ENCODE measurements around the gene NOS1AP.
A peak's percentile ranks its signal among the peaks of the same experiment; 100 is the strongest.
"Not testable (repeated sequence)": the region's sequence is repeated elsewhere in the genome, so short reads cannot be mapped to it uniquely, and the experiment has no call there.

NOS1AP gene

GRCh38 chr1:162069334-162070093 is at the start of gene NOS1AP:
Gene NOS1AP, plus strand, starts transcription at chr1:162069691. Its CDS starts 487 bp downstream, at chr1:162070178.
- peak; percentile 87 for DNase-seq (ENCODE audit: low spot score)

- no peak for DNase-seq (ENCODE audit: low spot score)
These were observed 49.3 kb upstream of the NOS1AP start for GRCh38 chr1:162020150-162020549.

GRCh38 chr1:162021124-162021523 is 48.4 kb upstream of the NOS1AP start:
- no peak for DNase-seq (ENCODE audit: low spot score)

GRCh38 chr1:162022626-162023025 is 46.9 kb upstream of the NOS1AP start:
- DNase-seq (ENCODE audit: low spot score), result no peak

GRCh38 chr1:162023181-162023546 is 46.3 kb upstream of the NOS1AP start:
- no peak for DNase-seq (ENCODE audit: low spot score)

GRCh38 chr1:162023547-162024501 is 45.7 kb upstream of the NOS1AP start, which contains the start of gene OLFML2B:
Gene OLFML2B, minus strand, starts transcription at chr1:162023869. Its CDS starts 439 bp downstream, at chr1:162023430.
- peak; percentile 48 for DNase-seq (ENCODE audit: low spot score)

GRCh38 chr1:162025541-162025940 is 44.0 kb upstream of the NOS1AP start:
- no peak for DNase-seq (ENCODE audit: low spot score)

- DNase-seq (ENCODE audit: low spot score), result no peak
These were observed 42.6 kb upstream of the NOS1AP start for GRCh38 chr1:162026881-162027280.

- no peak for DNase-seq (ENCODE audit: low spot score)
These were observed 40.8 kb upstream of the NOS1AP start for GRCh38 chr1:162028726-162029125.

- no peak for DNase-seq (ENCODE audit: low spot score)
These were observed 40.3 kb upstream of the NOS1AP start for GRCh38 chr1:162029157-162029556.

- DNase-seq (ENCODE audit: low spot score), result no peak
These were observed 38.7 kb upstream of the NOS1AP start for GRCh38 chr1:162030759-162031280.

GRCh38 chr1:162033428-162033827 is 36.1 kb upstream of the NOS1AP start:
- DNase-seq (ENCODE audit: low spot score), result no peak

- DNase-seq (ENCODE audit: low spot score), result peak; percentile 31
These were observed 34.2 kb upstream of the NOS1AP start for GRCh38 chr1:162035241-162035640.

- DNase-seq (ENCODE audit: low spot score), result no peak
These were observed 33.3 kb upstream of the NOS1AP start for GRCh38 chr1:162036163-162036562.

- DNase-seq (ENCODE audit: low spot score), result no peak
These were observed 30.9 kb upstream of the NOS1AP start for GRCh38 chr1:162038624-162039023.

GRCh38 chr1:162040001-162040400 is 29.5 kb upstream of the NOS1AP start:
- DNase-seq (ENCODE audit: low spot score), result no peak

GRCh38 chr1:162040657-162041056 is 28.8 kb upstream of the NOS1AP start:
- no peak for DNase-seq (ENCODE audit: low spot score)

- DNase-seq (ENCODE audit: low spot score), result no peak
These were observed 27.1 kb upstream of the NOS1AP start for GRCh38 chr1:162042361-162042760.

- no peak for DNase-seq (ENCODE audit: low spot score)
These were observed 22.6 kb upstream of the NOS1AP start for GRCh38 chr1:162046921-162047320.

GRCh38 chr1:162053949-162054348 is 15.5 kb upstream of the NOS1AP start:
- DNase-seq (ENCODE audit: low spot score), result not testable (repeated sequence)

GRCh38 chr1:162055062-162055461 is 14.4 kb upstream of the NOS1AP start:
- peak; percentile 68 for DNase-seq (ENCODE audit: low spot score)

GRCh38 chr1:162056043-162056442 is 13.4 kb upstream of the NOS1AP start:
- DNase-seq (ENCODE audit: low spot score), result peak; percentile 76

GRCh38 chr1:162056579-162056978 is 12.9 kb upstream of the NOS1AP start:
- DNase-seq (ENCODE audit: low spot score), result no peak

All from LoVo (cell line).